ENCODE data around the gene MALT1. TPM values are rescaled to one million over a fixed set of nuclear protein-coding genes. Genes with fewer than 3 reads are reported as not detected.
"Not testable (repeated sequence)": the region's sequence is repeated elsewhere in the genome, so short reads cannot be mapped to it uniquely, and the experiment has no call there.

MALT1 gene
- total and polyA plus RNA-seq, 3 donors from 2014 or later, result 25.4 to 36.6 (median 30.3) TPM

DNA sequence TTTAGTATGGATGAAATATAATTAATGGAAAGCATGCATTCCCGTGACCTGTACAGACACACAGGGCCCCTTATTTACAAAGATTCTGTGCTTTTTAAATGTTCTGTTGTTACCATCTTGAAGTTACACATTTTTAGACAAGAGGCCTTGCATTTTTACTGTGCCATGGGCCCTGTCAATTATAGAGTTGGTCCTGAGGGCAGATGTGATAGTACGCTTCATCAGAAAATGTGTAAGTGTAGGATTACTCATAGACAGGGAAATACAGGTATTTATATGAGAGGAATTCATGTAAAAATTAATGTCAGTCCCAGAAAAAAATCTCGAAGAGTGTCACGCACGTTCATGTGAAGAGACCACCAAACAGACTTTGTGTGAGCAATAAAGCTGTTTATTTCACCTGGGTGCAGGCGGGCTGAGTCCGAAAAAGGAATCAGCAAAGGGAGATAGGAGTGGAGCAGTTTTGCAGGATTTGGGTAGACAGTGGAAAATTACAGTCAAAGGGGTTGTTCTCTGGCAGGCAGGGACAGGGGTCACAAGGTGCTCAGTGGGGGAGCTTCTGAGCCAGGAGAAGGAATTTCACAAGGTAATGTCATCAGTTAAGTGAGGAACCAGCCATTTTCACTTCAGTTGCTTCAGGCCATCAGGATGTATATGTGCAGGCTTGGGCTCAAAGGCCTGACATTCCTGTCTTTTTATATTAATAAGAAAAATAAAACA, 30.2 kb upstream of the MALT1 start:
- TF ChIP-seq, protein P1, sequence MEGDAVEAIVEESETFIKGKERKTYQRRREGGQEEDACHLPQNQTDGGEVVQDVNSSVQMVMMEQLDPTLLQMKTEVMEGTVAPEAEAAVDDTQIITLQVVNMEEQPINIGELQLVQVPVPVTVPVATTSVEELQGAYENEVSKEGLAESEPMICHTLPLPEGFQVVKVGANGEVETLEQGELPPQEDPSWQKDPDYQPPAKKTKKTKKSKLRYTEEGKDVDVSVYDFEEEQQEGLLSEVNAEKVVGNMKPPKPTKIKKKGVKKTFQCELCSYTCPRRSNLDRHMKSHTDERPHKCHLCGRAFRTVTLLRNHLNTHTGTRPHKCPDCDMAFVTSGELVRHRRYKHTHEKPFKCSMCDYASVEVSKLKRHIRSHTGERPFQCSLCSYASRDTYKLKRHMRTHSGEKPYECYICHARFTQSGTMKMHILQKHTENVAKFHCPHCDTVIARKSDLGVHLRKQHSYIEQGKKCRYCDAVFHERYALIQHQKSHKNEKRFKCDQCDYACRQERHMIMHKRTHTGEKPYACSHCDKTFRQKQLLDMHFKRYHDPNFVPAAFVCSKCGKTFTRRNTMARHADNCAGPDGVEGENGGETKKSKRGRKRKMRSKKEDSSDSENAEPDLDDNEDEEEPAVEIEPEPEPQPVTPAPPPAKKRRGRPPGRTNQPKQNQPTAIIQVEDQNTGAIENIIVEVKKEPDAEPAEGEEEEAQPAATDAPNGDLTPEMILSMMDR (IDR thresholded peaks at IDR 0.05), result no peak
- WGBS, 2 donors, result 88 to 90% methylated on average over 7 of the region's 7 CpGs
- Histone ChIP-seq H3K4me1 (no peaks in the 10 kb centered on the region), H3K9me3 (no peaks in the 10 kb centered on the region), H3K27ac (no peak overlapping the region), H3K4me3 (no peak overlapping the region), H3K27me3 (no peaks in the 10 kb centered on the region), H3K36me3 (ENCODE audit: low read depth, missing control alignments) (no peaks in the 10 kb centered on the region)
- intact Hi-C loops (cut with DNase I; ENCODE audit: low total_unique reads), result no loop called here
- DNase-seq, result no peak

DNA sequence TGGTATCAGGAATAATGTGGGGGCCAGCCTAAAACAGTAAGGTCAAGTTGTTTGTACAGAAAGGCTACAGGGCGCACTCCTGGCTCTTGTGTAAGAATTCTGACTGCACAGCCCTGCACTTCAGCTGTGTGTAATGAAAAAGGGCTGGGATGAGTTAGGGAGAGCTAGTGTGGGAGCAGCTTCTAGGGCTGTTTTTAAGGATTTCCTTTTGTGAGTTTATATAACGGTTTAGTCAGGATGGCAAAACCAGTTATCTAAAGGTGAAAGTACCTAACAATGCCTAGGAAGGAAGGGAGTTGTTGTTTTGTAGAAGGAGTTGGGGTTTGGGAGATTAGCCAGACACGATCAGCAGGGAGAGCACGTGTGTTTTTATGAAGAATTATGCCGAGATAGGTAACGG, 27.7 kb upstream of the MALT1 start:
- H3K27me3 ChIP-seq; H3K9me3 ChIP-seq; DNase-seq; H3K4me3 ChIP-seq; H3K27ac ChIP-seq; H3K4me1 ChIP-seq; intact Hi-C loops (cut with DNase I; ENCODE audit: low total_unique reads); H3K36me3 ChIP-seq (ENCODE audit: low read depth, missing control alignments): not testable (repeated sequence)
- 85 to 89% methylated on average over 6 of the region's 6 CpGs for WGBS, 2 donors

DNA sequence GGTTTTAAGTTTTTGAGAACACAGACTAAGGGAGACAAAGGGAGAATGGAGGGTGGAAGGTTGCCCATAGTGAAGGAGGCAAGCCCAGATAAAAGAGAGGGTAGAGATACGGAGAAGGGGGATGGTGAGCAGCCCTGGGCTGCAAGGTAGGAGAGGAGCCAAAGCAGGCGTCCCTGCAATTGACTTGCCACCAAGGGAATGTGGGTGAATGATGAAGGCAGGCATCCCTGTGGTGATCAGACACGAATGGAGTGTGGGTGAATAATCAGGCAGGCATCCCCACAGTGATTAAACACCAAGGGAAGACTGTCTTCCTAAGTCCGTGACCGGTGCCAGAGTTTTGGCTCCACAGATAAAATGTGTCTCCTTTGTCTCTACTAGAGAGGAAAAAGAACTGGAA, 25.9 kb upstream of the MALT1 start:
- Histone ChIP-seq H3K4me3 (no peak overlapping the region), H3K36me3 (ENCODE audit: low read depth, missing control alignments) (no peaks in the 10 kb centered on the region), H3K4me1 (no peaks in the 10 kb centered on the region), H3K9me3 (no peaks in the 10 kb centered on the region), H3K27me3 (no peaks in the 10 kb centered on the region), H3K27ac (no peak overlapping the region)
- intact Hi-C loops (cut with DNase I; ENCODE audit: low total_unique reads), result no loop called here
- TF ChIP-seq POLR2A (IDR thresholded peaks at IDR 0.05), result no peak
- TF ChIP-seq, protein P1 (IDR thresholded peaks at IDR 0.05), result no peak
- DNase-seq, result no peak
- WGBS, 2 donors, result 81 to 85% methylated on average over 5 of the region's 5 CpGs

DNA sequence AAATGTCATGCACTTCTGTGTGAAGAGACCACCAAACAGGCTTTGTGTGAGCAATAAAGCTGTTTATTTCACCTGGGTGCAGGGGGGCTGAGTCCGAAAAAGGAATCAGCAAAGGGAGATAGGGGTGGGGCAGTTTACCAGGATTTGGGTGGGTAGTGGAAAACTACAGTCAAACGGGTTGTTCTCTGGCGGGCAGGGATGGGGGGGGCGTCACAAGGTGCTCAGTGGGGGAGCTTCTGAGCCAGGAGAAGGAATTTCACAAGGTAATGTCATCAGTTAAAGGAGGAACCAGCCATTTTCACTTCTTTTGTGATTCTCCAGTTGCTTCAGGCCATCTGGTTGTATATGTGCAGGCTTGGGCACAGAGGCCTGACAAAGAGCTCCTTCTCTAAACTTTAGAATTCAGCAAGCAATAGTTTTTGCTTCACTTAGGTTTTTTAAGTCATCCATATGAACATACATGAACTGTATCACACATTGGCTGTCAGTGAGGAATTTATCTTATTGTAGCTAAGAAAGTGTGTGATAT, 24.9 kb upstream of the MALT1 start:
- no peaks in the 10 kb centered on the region for H3K9me3 ChIP-seq
- WGBS, 2 donors, result 81 to 90% methylated on average over 4 of the region's 4 CpGs
- H3K4me3 ChIP-seq, result no peak overlapping the region
- TF ChIP-seq POLR2A (IDR thresholded peaks at IDR 0.05), result no peak
- TF ChIP-seq, protein P1 (IDR thresholded peaks at IDR 0.05), result no peak
- H3K27ac ChIP-seq, result no peak overlapping the region
- H3K4me1 ChIP-seq, result no peaks in the 10 kb centered on the region
- DNase-seq, result no peak
- H3K36me3 ChIP-seq (ENCODE audit: low read depth, missing control alignments), result no peaks in the 10 kb centered on the region
- no peaks in the 10 kb centered on the region for H3K27me3 ChIP-seq
- intact Hi-C loops (cut with DNase I; ENCODE audit: low total_unique reads), result no loop called here

DNA sequence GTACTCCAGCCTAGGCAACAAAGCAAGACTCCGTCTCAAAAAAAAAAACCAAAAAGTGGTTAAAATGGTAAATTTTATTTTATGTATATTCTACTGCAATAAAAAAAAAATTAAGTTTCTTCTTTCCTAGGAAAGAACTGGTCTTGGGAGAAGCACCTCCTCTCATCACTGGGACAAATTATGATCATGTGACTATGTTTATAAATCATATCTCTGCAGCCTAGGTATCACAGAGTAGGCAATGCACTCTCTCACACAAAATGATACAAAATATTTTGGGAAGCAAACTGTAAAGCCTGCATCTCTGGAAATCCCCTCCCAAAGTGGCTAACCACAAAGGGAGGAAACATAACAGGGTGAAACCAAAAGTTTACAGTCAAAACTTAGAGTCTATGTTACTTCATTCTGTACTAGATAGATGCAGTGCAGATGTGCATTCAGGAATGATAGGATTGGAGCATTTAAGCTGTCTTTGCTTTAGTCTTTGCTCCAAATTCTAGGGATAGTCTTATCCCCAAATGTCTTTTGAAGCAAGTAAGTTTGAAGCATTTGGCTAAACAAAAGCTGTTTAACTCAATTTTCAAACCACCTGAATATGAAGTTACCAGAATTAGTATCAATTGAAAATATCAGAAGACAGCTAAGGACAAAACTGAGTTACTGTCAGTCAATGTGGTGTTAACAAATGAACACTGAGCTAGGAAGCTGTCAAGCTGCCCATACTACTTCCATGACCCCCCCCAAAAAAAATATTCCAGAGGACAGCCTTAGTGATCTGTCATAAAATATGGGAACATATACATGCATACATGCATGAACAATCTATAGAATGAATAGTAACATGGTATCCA, 21.1 kb upstream of the MALT1 start:
- Histone ChIP-seq H3K27me3 (no peaks in the 10 kb centered on the region), H3K9me3 (no peaks in the 10 kb centered on the region), H3K27ac (no peak overlapping the region), H3K36me3 (ENCODE audit: low read depth, missing control alignments) (no peaks in the 10 kb centered on the region), H3K4me3 (no peak overlapping the region), H3K4me1 (no peaks in the 10 kb centered on the region)
- WGBS, 2 donors, result 90 to 95% methylated on average over 1 of the region's 1 CpG
- intact Hi-C loops (cut with DNase I; ENCODE audit: low total_unique reads), result no loop called here
- TF ChIP-seq, protein P1 (IDR thresholded peaks at IDR 0.05), result no peak
- no peak for TF ChIP-seq POLR2A (IDR thresholded peaks at IDR 0.05)
- DNase-seq, result no peak

DNA sequence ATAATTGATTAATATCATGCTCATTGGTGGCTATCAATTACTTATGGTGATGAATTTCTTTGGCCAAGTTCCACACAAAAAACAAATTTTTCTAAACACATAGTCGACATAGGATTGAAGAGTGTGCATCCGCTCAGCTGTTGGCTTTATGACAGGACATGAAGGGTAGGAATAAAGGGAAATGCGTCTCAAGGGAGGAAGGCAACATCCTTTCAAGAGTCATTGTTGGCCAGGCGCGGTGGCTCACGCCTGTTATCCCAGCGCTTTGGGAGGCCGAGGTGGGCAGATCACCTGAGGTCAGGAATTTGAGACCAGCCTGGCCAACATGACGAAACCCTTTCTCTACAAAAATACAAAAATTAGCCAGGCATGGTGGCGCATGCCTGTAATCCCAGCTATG, 20.4 kb upstream of the MALT1 start:
- H3K36me3 ChIP-seq (ENCODE audit: low read depth, missing control alignments); H3K9me3 ChIP-seq; H3K4me3 ChIP-seq; intact Hi-C loops (cut with DNase I; ENCODE audit: low total_unique reads); H3K4me1 ChIP-seq; DNase-seq; H3K27ac ChIP-seq; H3K27me3 ChIP-seq: not testable (repeated sequence)
- 86 to 88% methylated on average over 10 of the region's 10 CpGs for WGBS, 2 donors

DNA sequence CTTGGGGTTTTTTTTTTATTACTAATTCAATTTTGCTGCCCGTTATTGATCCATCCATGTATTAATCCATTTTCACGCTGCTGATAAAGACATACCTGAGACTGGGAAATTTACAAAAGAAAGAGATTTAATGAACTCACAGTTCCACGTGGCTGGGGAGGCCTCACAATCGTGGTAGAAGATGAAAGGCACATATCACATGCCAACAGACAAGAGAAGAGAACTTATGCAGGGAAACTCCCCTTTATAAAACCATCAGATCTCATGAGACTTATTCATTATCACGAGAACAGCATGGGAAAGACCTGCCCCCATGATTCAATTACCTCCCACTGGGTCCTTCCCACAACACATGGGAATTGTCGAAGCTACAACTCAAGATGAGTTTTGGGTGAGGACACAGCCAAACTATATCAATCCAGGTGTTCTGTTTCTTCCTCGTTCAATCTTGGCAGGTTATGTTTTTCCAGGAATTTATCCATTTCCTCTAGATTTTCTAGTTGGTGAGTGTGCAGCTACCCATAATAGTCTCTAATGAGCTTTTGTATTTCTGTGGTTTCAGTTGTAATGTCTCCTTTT, 18.0 kb upstream of the MALT1 start:
- H3K27me3 ChIP-seq; H3K4me3 ChIP-seq; intact Hi-C loops (cut with DNase I; ENCODE audit: low total_unique reads); H3K9me3 ChIP-seq; H3K36me3 ChIP-seq (ENCODE audit: low read depth, missing control alignments); DNase-seq; H3K27ac ChIP-seq; H3K4me1 ChIP-seq: not testable (repeated sequence)
- 79% methylated on average over 7 of the region's 7 CpGs for WGBS, 2 donors
